NCI-H187 treated with DMSO at 0.1 percent for 48 hours (cell line): ENCODE data around the gene ZNF132.

Source experiments
- DNase-seq: peaks from one replicate; lab custom pipeline; 2025; lab: John Stamatoyannopoulos, UW

ZNF132 gene

DNA sequence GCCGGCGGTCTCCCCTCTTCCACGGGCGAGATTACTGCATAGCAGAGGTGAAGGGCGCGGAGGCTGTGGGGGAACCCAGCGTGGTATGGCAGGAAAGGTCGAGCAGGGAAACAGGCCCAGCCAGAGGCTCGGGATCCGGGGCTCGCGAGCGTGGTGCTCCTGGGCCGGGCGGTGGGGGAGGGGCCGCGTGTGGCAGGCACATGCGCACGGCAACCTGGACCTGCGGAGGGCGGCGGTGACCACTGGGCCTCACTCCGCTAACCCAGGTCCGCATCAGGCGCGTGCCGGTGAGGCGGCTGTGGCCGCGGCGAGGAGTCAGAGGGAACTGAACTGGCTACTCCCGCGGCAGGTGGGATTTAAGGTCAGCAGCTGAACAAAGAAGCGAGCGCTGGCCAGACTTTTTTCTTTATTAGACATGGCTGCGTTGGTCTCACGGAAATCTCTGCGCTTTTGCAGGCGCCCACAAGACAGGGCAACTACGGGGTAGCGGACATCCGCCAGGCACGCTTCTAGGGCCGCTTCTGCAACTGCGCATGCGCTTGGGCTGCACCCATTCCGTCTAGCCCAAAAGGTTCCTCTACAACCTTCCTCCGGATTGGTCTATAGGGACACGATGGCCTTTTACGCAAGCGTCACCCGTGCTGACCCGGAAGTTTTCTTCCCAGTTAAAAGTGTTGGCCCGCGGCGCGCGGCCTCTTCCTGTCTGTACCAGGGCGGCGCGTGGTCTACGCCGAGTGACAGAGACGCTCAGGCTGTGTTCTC lies 53.2 kb downstream of the ZNF132 start, which contains the start of gene RPS5:
RPS5 (plus strand) TSS at position 694 of the 762 bp plus-strand sequence. CDS start 869 bp downstream, outside the sequence.
- peak; percentile 96 for DNase-seq

DNA sequence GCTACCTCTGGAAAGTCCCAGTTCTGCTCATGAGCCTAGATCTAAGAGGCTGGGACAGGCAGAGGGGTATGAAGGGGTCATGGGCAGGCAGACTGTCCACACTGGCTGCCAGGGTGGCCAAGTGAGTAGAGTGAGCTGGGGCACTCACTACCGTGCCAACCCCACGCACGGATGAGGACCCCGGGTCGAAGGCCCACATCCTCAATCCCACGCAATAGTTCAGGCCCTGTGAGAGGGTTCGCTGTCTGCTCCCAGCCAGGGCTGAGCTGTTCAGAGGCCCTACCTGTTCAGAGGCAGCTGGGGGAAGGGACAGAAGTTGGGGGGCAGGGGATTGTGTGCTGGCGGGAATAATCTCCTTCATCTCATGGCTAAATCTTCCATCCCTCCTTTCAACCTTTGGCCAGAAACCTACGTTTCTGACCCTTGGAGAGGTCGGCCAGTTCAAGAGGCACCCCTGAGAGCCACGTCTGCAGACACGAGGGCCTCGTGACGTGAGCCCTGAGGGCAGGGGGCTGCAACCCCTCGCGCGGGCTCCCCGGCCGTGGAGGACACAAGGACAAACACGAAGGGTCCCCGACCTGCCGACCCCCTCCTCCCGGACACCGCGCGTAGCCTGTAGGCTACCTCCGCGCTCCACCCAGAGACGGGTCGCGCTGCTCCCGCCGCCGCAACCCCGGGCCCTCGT lies 53.9 kb downstream of the ZNF132 start:
- DNase-seq = no peak

DNA sequence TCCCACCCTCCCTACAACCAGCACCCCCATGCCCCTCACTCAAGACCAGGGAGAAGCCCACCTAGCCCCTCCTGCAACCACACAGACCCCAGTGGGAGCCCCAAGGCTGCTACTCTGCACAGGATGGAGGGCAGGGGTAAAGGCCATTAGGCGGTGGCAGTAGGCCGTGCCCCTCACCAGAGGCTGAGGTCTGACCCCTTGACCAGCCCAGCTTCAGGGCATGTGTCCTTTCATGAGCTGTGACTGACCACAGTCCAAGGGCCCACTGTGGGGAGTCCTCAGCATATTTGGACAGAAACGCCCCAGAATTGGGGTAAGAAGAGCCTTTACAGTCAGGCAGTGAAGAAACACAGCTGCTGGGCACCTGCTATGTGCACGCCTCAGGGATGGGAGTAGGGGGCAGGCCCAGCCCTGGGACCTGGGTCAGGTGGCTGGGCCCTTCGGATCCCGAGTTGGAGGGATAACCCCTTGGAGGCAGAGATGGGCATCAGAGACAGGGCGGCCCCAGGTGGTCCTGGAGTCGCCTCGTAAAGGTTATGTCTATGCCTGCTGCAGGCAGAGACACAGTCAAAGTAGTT lies 54.6 kb downstream of the ZNF132 start:
- DNase-seq = no peak

DNA sequence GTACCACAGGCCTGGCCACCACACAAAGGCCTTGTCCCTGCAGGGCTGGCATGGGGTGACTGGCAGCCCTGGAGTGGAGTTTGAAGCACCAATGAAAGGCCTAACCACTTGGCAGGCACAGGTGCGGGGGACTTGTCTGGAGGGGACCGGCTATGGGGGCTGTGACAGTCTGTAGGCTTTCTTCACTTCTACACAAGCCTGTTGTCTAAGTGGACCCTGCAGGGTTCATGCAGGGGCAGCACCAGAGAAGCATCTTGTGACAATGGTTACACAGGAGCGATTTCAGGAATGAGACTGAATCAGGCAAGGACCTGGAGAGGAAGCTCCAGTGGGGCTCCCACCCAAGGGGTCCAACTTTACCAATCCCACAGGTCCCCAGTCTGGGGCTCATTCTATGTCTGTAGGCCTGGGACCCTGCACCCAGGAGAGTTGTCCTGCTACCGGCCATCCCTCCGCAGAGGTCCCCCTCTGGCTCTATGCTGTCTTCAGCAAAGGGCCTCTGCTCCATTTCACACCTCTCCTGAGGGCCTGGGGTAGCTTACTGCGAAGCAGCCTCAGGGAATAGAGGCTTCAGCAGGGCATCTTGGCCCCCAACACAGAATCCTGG lies 56.9 kb downstream of the ZNF132 start:
- no peak for DNase-seq
